DMS 273 (cell line): ENCODE data around the gene PPFIA3.

Experiments used
- DNase-seq: peaks from one replicate; lab custom pipeline; 2025; ENCODE audit not compliant: unreplicated experiment; lab: John Stamatoyannopoulos, UW

PPFIA3 gene

DNA sequence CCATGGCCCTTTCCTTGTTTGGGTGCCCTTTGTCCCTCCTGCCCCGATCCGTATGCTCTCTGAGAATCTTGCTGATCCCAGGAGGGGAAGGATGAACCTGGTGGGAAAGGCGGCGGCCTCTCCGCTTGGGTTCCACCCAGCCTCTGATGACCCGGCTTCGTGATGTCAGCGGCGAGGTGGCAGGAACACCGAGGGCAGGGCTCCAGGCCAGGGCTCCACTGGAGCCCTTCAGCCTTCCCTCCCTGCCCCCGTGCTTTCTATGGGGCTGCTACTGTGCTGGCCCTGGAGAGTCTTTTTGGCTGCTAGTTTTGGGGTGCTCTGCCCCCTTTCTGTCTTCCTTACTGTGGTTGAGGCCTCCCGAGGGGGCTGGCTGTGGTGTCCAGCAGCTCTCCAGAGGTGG, 17.0 kb upstream of the PPFIA3 start:
- no peak for DNase-seq

- DNase-seq: no peak
These were observed 15.8 kb upstream of the PPFIA3 start for GRCh38 chr19:49103331-49104085.

DNA sequence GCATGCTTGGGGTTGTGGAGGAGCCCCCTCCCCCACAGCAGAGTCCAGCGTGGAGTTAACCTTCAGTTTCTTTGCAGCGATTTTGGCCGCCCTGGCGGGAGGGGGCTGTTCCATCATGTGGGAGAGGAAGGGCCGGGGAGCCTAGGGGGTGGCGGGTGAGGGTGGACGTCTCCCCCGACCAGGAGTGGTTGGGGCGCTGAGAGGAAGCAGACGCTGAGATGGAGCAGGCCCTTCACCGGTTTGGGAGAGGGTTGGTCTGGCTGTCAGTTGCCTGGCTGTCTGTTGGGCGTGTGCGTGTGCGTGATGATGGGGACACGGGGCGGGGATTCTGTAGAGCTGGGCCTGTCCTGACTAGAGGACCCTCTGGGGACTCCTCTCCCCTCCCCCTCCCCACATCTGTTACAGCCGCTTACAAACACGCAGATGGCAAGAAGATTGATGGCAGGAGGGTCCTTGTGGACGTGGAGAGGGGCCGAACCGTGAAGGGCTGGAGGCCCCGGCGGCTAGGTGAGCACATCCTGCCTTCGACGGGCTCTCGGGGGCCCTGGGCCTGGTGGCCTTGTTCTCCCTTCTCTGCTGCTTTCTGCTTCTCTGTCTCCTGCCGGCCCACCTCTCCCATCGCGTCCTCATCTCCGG, 15.0 kb upstream of the PPFIA3 start:
- peak; percentile 85 for DNase-seq

- peak; percentile 84 for DNase-seq
These were observed 12.7 kb upstream of the PPFIA3 start for GRCh38 chr19:49106648-49107135.

DNA sequence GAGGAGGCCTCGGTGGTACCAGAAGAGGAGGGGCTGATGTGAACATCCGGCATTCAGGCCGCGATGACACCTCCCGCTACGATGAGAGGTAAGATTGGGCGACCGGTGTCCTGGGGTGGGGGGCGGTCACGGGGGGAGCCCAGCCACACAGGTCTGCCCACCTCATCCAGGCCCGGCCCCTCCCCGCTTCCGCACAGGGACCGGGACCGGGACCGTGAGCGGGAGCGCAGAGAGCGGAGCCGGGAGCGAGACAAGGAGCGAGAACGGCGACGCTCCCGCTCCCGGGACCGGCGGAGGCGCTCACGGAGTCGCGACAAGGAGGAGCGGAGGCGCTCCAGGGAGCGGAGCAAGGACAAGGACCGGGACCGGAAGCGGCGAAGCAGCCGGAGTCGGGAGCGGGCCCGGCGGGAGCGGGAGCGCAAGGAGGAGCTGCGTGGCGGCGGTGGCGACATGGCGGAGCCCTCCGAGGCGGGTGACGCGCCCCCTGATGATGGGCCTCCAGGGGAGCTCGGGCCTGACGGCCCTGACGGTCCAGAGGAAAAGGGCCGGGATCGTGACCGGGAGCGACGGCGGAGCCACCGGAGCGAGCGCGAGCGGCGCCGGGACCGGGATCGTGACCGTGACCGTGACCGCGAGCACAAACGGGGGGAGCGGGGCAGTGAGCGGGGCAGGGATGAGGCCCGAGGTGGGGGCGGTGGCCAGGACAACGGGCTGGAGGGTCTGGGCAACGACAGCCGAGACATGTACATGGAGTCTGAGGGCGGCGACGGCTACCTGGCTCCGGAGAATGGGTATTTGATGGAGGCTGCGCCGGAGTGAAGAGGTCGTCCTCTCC, 11.5 kb upstream of the PPFIA3 start:
- DNase-seq: no peak

DNA sequence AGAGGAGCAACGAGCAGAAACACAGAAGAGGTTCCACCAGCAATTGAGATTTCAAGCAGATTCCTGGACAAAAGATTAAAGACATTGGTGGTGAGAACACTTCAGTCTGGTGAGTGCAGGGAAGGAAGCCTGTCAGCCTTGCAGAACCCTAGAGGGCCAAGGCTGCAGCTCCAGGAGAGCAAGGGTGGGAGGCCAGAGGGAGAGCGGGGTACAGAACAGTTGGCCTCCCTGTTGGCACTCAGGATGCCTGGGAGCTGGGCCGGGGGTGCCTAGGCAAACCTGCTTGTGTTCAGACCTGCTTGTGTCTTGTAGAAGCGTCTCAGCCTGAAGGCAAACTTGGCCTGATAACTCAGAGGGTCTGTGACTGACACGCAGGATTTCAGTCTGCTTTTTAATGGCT, 10.3 kb upstream of the PPFIA3 start:
- no peak for DNase-seq

DNA sequence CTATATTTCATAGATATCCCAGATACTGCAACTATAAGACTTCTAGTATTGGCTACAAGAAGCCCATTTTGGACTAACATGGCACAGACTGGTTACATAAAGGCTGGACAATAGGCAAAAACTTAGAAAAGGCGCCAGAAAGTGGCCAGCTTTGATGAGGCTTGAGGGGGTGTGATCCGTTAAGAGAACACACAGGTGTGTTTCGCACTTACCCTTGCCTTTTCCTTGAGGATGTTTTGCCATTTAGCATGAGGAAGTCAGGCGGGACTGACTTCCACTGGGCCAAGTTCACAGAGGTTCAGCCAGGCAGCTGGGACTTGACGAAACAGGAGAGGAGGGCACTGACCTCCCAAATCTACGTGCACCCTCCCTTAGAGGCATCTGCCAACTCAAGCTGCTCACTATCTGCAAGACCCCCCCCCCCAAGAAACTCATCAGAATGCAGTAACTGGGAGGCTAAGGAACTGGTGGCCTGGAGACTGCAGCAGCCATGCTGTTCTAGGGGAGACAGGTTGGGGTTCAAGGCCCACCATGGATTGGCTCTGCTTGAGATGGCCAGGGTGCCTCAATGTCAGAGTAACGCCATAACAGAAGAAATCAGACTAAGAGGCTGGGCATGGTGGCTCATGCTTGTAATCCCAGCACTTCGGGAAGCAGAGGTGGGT, 9.6 kb upstream of the PPFIA3 start:
- peak; percentile 48 for DNase-seq

DNA sequence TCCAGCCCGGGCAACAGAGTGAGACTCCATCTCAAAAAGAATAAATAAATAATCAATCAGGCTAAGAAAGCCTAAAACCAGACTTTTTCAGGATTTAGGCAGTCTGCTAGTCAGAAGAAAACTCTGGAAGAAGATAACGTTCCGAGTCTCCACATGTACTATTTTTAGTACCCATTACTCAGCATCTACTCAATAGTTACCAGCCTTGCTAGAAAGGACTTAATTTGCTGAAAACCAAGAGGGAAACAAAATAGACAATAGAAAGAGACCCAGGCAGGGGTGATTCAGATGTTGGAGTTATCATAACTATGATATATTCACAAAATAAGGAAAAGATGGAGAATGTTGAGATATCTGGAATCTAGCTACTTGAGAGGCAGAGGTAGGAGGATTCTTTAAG, 8.8 kb upstream of the PPFIA3 start:
- DNase-seq: no peak

GRCh38 chr19:49111218-49111998, 7.9 kb upstream of the PPFIA3 start:
- no peak for DNase-seq

GRCh38 chr19:49113762-49114629, 5.3 kb upstream of the PPFIA3 start, which contains the start of gene LIN7B:
Gene LIN7B, plus strand, starts transcription at chr19:49114370. Its CDS starts 35 bp downstream, at chr19:49114405.
- DNase-seq: peak; percentile 89

DNA sequence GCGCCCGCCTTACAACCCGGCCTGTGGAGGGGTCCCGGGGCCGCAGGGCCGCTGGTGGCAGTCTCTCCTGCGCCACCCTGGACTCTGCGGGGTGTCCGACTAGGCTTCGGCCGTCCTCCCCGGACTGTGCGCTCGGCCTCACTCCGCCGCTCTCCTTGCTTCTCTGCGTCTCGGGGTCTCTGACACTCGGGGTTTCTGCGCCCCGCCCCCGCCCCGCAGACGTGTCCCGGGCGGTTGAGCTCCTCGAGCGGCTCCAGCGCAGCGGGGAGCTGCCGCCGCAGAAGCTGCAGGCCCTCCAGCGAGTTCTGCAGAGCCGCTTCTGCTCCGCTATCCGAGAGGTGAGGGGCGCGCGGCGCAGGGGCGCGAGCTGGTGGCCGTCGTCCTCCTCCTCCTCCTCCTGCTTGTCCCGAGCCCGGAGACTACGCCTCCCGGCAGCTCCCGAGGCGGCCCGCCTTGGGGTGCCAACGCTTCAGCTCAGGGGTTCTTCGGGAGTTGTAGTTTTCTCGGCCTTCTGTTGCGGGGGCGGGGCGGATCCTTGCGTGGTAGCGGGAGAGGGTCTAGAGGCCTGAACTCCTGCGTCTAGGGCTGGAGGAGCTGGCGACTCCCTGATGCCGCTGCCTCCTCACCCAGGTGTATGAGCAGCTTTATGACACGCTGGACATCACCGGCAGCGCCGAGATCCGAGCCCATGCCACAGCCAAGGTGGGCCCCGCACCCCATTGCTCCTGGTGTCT, 4.5 kb upstream of the PPFIA3 start:
- DNase-seq: peak; percentile 89

- no peak for DNase-seq
These were observed 2.8 kb upstream of the PPFIA3 start for GRCh38 chr19:49116544-49116943.

DNA sequence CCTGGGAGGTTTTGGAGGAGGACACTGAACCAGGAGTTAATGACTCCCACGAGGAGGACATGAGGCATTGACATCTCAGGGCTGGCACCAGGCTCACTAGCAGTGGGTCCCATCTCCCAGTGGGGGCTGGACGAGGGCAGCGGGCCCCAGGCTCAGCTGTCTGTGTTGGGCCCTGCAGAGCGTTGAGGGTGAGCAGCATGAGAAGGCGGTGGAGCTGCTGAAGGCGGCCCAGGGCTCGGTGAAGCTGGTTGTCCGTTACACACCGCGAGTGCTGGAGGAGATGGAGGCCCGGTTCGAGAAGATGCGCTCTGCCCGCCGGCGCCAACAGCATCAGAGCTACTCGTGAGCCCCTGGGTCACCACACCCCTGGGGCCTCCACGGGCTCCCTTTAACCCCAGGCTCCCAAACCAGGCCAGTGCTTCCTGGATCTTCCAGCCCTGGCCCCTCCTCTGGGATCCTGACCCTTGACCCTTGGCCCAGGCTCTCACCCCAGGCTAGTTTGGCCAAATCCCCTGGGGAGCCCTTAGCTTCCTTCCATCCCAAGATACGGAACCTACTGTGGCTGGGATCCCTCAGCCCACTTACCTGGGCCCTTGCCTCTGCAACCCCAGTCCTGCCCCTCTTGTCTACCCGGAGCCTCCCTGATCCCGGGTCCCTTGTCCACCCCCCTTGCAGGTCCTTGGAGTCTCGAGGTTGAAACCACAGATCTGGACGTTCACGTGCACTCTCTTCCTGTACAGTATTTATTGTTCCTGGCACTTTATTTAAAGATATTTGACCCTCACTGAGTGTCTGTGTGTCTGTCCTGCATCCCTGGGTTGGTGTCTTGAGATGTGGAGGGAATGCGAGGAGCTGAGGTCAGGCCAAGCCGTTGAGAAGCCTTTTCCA, 1.4 kb upstream of the PPFIA3 start:
- DNase-seq: no peak

DNA sequence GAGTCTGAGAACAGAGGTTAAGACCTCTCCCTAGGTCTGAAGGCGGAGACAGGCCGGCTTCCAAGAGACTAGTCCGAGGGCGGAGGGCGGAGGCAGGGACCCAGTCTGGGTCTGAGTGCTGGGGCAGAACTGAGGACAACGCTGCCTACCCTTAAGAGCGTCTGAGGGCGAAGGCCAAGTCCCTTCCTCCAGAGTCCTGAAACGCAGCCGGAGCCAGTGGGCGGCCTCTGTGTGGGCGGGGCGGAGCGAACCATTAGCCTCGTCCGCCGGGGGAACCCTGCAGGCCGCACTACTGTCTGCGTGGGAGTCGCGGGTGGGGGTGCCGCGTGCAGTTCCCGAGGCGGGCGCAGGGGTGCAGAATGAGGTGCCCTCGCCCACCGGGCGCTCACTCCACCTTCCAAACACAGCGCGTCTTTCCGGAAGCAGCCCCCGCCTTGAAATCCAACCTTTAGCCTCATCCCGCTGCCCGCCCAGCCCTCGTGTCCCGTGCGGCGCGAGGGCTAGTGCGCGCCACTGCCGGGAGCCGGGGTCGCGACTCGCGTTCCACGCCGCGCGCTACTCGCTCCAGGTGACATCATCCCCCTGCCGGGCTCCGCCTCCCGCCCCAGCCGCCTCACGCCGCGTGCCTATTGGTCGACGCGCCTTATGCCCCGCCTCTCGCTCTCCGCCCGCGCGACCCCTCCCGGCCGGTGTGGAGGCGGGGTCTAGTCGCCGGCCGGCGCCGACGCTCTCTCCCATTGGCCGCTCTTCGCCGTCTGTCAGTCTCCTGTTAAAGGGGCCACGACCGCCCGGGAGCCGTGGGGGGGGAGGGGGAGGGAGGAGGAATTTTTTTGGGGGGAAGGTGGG, 556 bp upstream of the PPFIA3 start, which contains the start of gene C19orf73:
C19orf73 (minus strand) TSS at position 579 of the 846 bp plus-strand sequence; CDS start at position 458, 121 bp downstream.
- peak; percentile 97 for DNase-seq

- no peak for DNase-seq
These were observed 960 bp downstream of the PPFIA3 start for GRCh38 chr19:49120325-49120683.

- DNase-seq: no peak
These were observed 1.5 kb downstream of the PPFIA3 start for GRCh38 chr19:49120868-49121267.

GRCh38 chr19:49121841-49122240, 2.5 kb downstream of the PPFIA3 start:
- peak; percentile 40 for DNase-seq
